H9 (cell line): Measurements from ENCODE around the gene OLR1. TPM values are rescaled to one million over a fixed set of nuclear protein-coding genes. Genes with fewer than 3 reads are reported as not detected.
A peak's percentile ranks its signal among the peaks of the same experiment; 100 is the strongest.
"Not testable (repeated sequence)": the region's sequence is repeated elsewhere in the genome, so short reads cannot be mapped to it uniquely, and the experiment has no call there.

Experiments
- DNase-seq: peaks from one replicate; pipeline ENCODE4 v3.0.0-alpha.2; 2017
- H2AFZ ChIP-seq: one replicate; pipeline ENCODE4 v1.6.1; 2013; ENCODE audit warnings: mild to moderate bottlenecking, low read length, control low read depth, moderate library complexity
- H2AK5ac ChIP-seq: 2 replicates; pipeline ENCODE4 v1.6.1; 2013; ENCODE audit warnings: low read length, control low read depth, mixed read lengths; ENCODE audit not compliant: insufficient read length
- H2BK120ac ChIP-seq: one replicate; pipeline ENCODE4 v1.6.1; 2013; ENCODE audit warnings: low read depth, mild to moderate bottlenecking, low read length, control low read depth, inconsistent platforms; ENCODE audit not compliant: poor library complexity, severe bottlenecking
- H2BK12ac ChIP-seq: 2 replicates; pipeline ENCODE4 v1.6.1; 2013; ENCODE audit warnings: low read length, control low read depth, mixed read lengths, low read depth; ENCODE audit not compliant: insufficient read length
- H2BK15ac ChIP-seq: 2 replicates; pipeline ENCODE4 v1.6.1; 2013; ENCODE audit warnings: low read depth, low read length, control low read depth
- H2BK20ac ChIP-seq: one replicate; pipeline ENCODE4 v1.6.1; 2013; ENCODE audit warnings: low read depth, mild to moderate bottlenecking, low read length, control low read depth, inconsistent platforms; ENCODE audit not compliant: poor library complexity, severe bottlenecking
- H2BK5ac ChIP-seq: 2 replicates; pipeline ENCODE4 v1.6.1; 2013; ENCODE audit warnings: low read length, control low read depth, mixed read lengths; ENCODE audit not compliant: insufficient read length
- H3K14ac ChIP-seq: 2 replicates; pipeline ENCODE4 v1.6.1; 2013; ENCODE audit warnings: low read length, control low read depth; ENCODE audit not compliant: insufficient read depth
- H3K18ac ChIP-seq: 2 replicates; pipeline ENCODE4 v1.6.1; 2013; ENCODE audit warnings: low read depth, mild to moderate bottlenecking, mixed read lengths, low read length, control low read depth; ENCODE audit not compliant: insufficient read length
- H3K23ac ChIP-seq: 2 replicates; pipeline ENCODE4 v1.6.1; 2013; ENCODE audit warnings: low read length, control low read depth, mixed read lengths, low read depth; ENCODE audit not compliant: insufficient read length
- H3K23me2 ChIP-seq: 2 replicates; pipeline ENCODE4 v1.6.1; 2013; ENCODE audit warnings: low read depth, mild to moderate bottlenecking, mixed read lengths, low read length, control low read depth; ENCODE audit not compliant: insufficient read length, poor library complexity, severe bottlenecking
- H3K27ac ChIP-seq: 2 replicates; pipeline ENCODE4 v1.5.1; 2013; ENCODE audit warnings: low read length, control low read depth, mixed read lengths, low read depth; ENCODE audit not compliant: insufficient read length
- H3K27me3 ChIP-seq: 2 replicates; pipeline ENCODE4 v1.6.1; 2013; ENCODE audit warnings: low read length, control low read depth, inconsistent platforms; ENCODE audit not compliant: insufficient read depth
- H3K4ac ChIP-seq: 2 replicates; pipeline ENCODE4 v1.6.1; 2013; ENCODE audit warnings: low read depth, mild to moderate bottlenecking, control low read depth, inconsistent platforms, low read length, moderate library complexity
- H3K4me1 ChIP-seq: 2 replicates; pipeline ENCODE4 v1.6.1; 2013; ENCODE audit warnings: low read length, control low read depth, inconsistent platforms; ENCODE audit not compliant: insufficient read depth
- H3K4me2 ChIP-seq: 2 replicates; pipeline ENCODE4 v1.6.1; 2013; ENCODE audit warnings: low read length, control low read depth, mixed read lengths; ENCODE audit not compliant: insufficient read length, insufficient read depth
- H3K56ac ChIP-seq: 2 replicates; pipeline ENCODE4 v1.6.1; 2013; ENCODE audit warnings: low read depth, mild to moderate bottlenecking, mixed read lengths, low read length, control low read depth; ENCODE audit not compliant: insufficient read length
- H3K79me1 ChIP-seq: 2 replicates; pipeline ENCODE4 v1.6.1; 2013; ENCODE audit warnings: low read depth, mild to moderate bottlenecking, moderate library complexity, low read length, control low read depth, inconsistent platforms; ENCODE audit not compliant: insufficient read depth, poor library complexity, severe bottlenecking
- H3K79me2 ChIP-seq: 2 replicates; pipeline ENCODE4 v1.6.1; 2013; ENCODE audit warnings: low read length, control low read depth, inconsistent platforms; ENCODE audit not compliant: insufficient read depth
- H3K9ac ChIP-seq: 2 replicates; pipeline ENCODE4 v1.6.1; 2013; ENCODE audit warnings: low read length, control low read depth, mixed read lengths; ENCODE audit not compliant: insufficient read length; ENCODE audit errors: extremely low read depth
- H3K9me3 ChIP-seq: one replicate; pipeline ENCODE4 v1.6.1; 2013; ENCODE audit warnings: low read depth, low read length, inconsistent platforms; ENCODE audit not compliant: control insufficient read depth
- H3T11ph ChIP-seq: one replicate; pipeline ENCODE4 v1.6.1; 2013; ENCODE audit warnings: mild to moderate bottlenecking, low read length, control low read depth, inconsistent platforms
- H4K20me1 ChIP-seq: one replicate; pipeline ENCODE4 v1.6.1; 2013; ENCODE audit not compliant: control insufficient read depth, insufficient read length, insufficient read depth
- H4K5ac ChIP-seq: 2 replicates; pipeline ENCODE4 v1.6.1; 2013; ENCODE audit warnings: low read depth, mild to moderate bottlenecking, mixed read lengths, low read length, control low read depth; ENCODE audit not compliant: insufficient read length
- H4K8ac ChIP-seq: replicated peaks from 2 replicates; pipeline ENCODE4 v1.6.1; 2013; ENCODE audit warnings: low read length, control low read depth, mixed read lengths, low read depth; ENCODE audit not compliant: insufficient read length
- H4K91ac ChIP-seq: 2 replicates; pipeline ENCODE4 v1.6.1; 2013; ENCODE audit warnings: low read depth, mild to moderate bottlenecking, moderate library complexity, mixed read lengths, low read length, control low read depth; ENCODE audit not compliant: insufficient read length
- H3K27ac Mint-ChIP-seq, 3 experiments: 2 replicates in 2 of 3; 3 replicates in 1 of 3; pipeline ENCODE4 v1.8.0; 2020 to 2021; ENCODE audit warnings: mixed read lengths in 3 of 3, mild to moderate bottlenecking in 1 of 3, moderate library complexity in 1 of 3
- H3K27me3 Mint-ChIP-seq: 2 replicates; pipeline ENCODE4 v1.8.0; 2021; ENCODE audit warnings: low read depth, mild to moderate bottlenecking, moderate library complexity, mixed read lengths
- H3K36me3 Mint-ChIP-seq, 3 experiments: 2 replicates in 2 of 3; 3 replicates in 1 of 3; pipeline ENCODE4 v1.8.0; 2020 to 2021; ENCODE audit warnings: low read depth in 3 of 3, mixed read lengths in 3 of 3; ENCODE audit not compliant: insufficient read depth in 1 of 3
- H3K4me1 Mint-ChIP-seq, 2 experiments: 2 replicates each; pipeline ENCODE4 v1.8.0; 2020; ENCODE audit warnings: mixed read lengths in 2 of 2
- H3K4me3 Mint-ChIP-seq, 2 experiments: 2 replicates in 1 of 2; 3 replicates in 1 of 2; pipeline ENCODE4 v1.8.0; 2020 to 2021; ENCODE audit warnings: mild to moderate bottlenecking in 2 of 2, mixed read lengths in 2 of 2, moderate library complexity in 1 of 2
- H3K9me3 Mint-ChIP-seq, 2 experiments: 2 replicates in 1 of 2; 3 replicates in 1 of 2; pipeline ENCODE4 v1.8.0; 2020; ENCODE audit warnings: mild to moderate bottlenecking in 2 of 2, mixed read lengths in 2 of 2, moderate library complexity in 1 of 2
- WGBS: extraction: QIAGEN DNeasy Blood & Tissue Kit; methylation state at CpG from one replicate; pipeline ENCODE4 v1.1.7; 2013; ENCODE audit warnings: missing lambda C conversion rate, low lambda C conversion rate, mixed read lengths; ENCODE audit not compliant: insufficient read length; ENCODE audit errors: extremely low coverage; 5-methylcytosine and 5-hydroxymethylcytosine counted together
- total RNA-seq: library from RNA; stranded (reverse); gene quantifications from 2 replicates; pipeline ENCODE4 v1.2.1, GENCODE V29; 2021
- TF ChIP-seq, protein P1 (sequence below): fragments of 200-600 bp; sonication (generic); conservative IDR thresholded peaks from 3 replicates; pipeline ENCODE4 v1.8.0; 2021; ENCODE audit warnings: antibody characterized with exemption, mild to moderate bottlenecking

Gene OLR1
- total RNA-seq, 1 experiment from 2014 or later, result not detected

- no peak overlapping the region for H3K9ac ChIP-seq
Observed at GRCh38 chr12:10205220-10205807, 33.4 kb upstream of the OLR1 start.

GRCh38 chr12:10204495-10204894 is 32.6 kb upstream of the OLR1 start:
- not testable (repeated sequence) for H3K14ac ChIP-seq, H3K27me3 ChIP-seq, H3K9ac ChIP-seq, H3K4me2 ChIP-seq, H2BK15ac ChIP-seq, H3K27ac ChIP-seq, H3T11ph ChIP-seq, H3K23me2 ChIP-seq, H3K4me3 Mint-ChIP-seq, H4K91ac ChIP-seq, H4K5ac ChIP-seq, H3K79me2 ChIP-seq, H3K27me3 Mint-ChIP-seq, H4K20me1 ChIP-seq, H3K79me1 ChIP-seq, H3K36me3 Mint-ChIP-seq, H2BK120ac ChIP-seq, DNase-seq, H3K9me3 Mint-ChIP-seq, H3K23ac ChIP-seq, H3K4ac ChIP-seq, H3K56ac ChIP-seq, H3K9me3 ChIP-seq, H4K8ac ChIP-seq, H3K18ac ChIP-seq, H2AFZ ChIP-seq, H2BK5ac ChIP-seq, H3K4me1 ChIP-seq, H2AK5ac ChIP-seq, H2BK12ac ChIP-seq, H2BK20ac ChIP-seq
- no CpG with 5 or more reads among the region's 2 CpGs for WGBS
- H3K27ac Mint-ChIP-seq, result peak overlapping the region in 2 of 3 experiments; percentile 19 to 77; a peak in 1 of 7 replicates
- H3K4me1 Mint-ChIP-seq, result peaks cover 22 to 25% of the 10 kb centered on the region in 2 experiments

More at GRCh38 chr12:10205220-10205807, 33.4 kb upstream of the OLR1 start:
- H3K4ac ChIP-seq, result no peak overlapping the region
- H3K79me1 ChIP-seq, result no peaks in the 10 kb centered on the region
- no peak overlapping the region for H3K23ac ChIP-seq
- no peaks in the 10 kb centered on the region; a peak in 1 of 5 replicates for H3K9me3 Mint-ChIP-seq
- no peaks in the 10 kb centered on the region for H3K27me3 ChIP-seq
- H2BK20ac ChIP-seq, result no peak overlapping the region
- H3K14ac ChIP-seq, result no peak overlapping the region
- H4K5ac ChIP-seq, result no peak overlapping the region
- TF ChIP-seq, protein P1, sequence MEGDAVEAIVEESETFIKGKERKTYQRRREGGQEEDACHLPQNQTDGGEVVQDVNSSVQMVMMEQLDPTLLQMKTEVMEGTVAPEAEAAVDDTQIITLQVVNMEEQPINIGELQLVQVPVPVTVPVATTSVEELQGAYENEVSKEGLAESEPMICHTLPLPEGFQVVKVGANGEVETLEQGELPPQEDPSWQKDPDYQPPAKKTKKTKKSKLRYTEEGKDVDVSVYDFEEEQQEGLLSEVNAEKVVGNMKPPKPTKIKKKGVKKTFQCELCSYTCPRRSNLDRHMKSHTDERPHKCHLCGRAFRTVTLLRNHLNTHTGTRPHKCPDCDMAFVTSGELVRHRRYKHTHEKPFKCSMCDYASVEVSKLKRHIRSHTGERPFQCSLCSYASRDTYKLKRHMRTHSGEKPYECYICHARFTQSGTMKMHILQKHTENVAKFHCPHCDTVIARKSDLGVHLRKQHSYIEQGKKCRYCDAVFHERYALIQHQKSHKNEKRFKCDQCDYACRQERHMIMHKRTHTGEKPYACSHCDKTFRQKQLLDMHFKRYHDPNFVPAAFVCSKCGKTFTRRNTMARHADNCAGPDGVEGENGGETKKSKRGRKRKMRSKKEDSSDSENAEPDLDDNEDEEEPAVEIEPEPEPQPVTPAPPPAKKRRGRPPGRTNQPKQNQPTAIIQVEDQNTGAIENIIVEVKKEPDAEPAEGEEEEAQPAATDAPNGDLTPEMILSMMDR, result no peak
- no peak overlapping the region for H3K56ac ChIP-seq
- peaks cover 8% of the 10 kb centered on the region; the same call in 1 of the 2 replicates for H3K4me1 ChIP-seq
- no peaks in the 10 kb centered on the region; the same call in 1 of the 2 replicates for H3K27me3 Mint-ChIP-seq
- no peaks in the 10 kb centered on the region for H3K9me3 ChIP-seq
- H2BK5ac ChIP-seq, result no peak overlapping the region
- no CpG with 5 or more reads among the region's 3 CpGs for WGBS
- no peak overlapping the region for H3T11ph ChIP-seq
- no peak overlapping the region for H3K27ac ChIP-seq
- H3K23me2 ChIP-seq, result no peaks in the 10 kb centered on the region
- H3K4me2 ChIP-seq, result no peak overlapping the region
- no peaks in the 10 kb centered on the region for H3K36me3 Mint-ChIP-seq
- no peak overlapping the region for H2AK5ac ChIP-seq
- no peak overlapping the region; a peak in 2 of 7 replicates for H3K27ac Mint-ChIP-seq
- no peak overlapping the region for H2BK12ac ChIP-seq
- H3K79me2 ChIP-seq, result no peaks in the 10 kb centered on the region
- no peak overlapping the region for H3K18ac ChIP-seq
- H3K4me3 Mint-ChIP-seq, result no peak overlapping the region
- DNase-seq, result no peak
- H2AFZ ChIP-seq, result no peak overlapping the region
- no peak overlapping the region for H2BK120ac ChIP-seq
- H4K20me1 ChIP-seq, result no peaks in the 10 kb centered on the region
- H2BK15ac ChIP-seq, result no peak overlapping the region
- peaks cover 22 to 25% of the 10 kb centered on the region in 2 experiments for H3K4me1 Mint-ChIP-seq
- H4K8ac ChIP-seq, result no peak overlapping the region
- H4K91ac ChIP-seq, result no peak overlapping the region
